Thyroid gland (tissue), 4 donors: ENCODE results near the gene SBK1. TPM values are rescaled to one million over a fixed set of nuclear protein-coding genes. Genes with fewer than 3 reads are reported as not detected.

ENCODE experiments used
- DNase-seq, 2 donors: peaks; one replicate each; pipeline ENCODE4 v3.0.0-alpha.2; 2019
- H3K27ac ChIP-seq, 3 donors: fragments of 200-600 bp; sonication (generic); 1 replicate in 2 of 3; 2 replicates in 1 of 3; pipeline ENCODE4 v1.5.1; 2016 to 2019; ENCODE audit warnings: mild to moderate bottlenecking in 1 of 3, moderate library complexity in 1 of 3
- H3K27me3 ChIP-seq: fragments of 200-600 bp; sonication (generic); one replicate; pipeline ENCODE4 v1.5.1; 2019
- H3K36me3 ChIP-seq, 2 donors: fragments of 200-600 bp; sonication (generic); one replicate each; pipeline ENCODE4 v1.5.1; 2016 to 2019
- H3K4me1 ChIP-seq, 2 donors: fragments of 200-600 bp; sonication (generic); one replicate each; pipeline ENCODE4 v1.5.1; 2017 to 2019
- H3K4me3 ChIP-seq, 3 donors: fragments of 200-600 bp; sonication (generic); replicated peaks in 1 of 3; 1 replicate in 2 of 3; 2 replicates in 1 of 3; pipeline ENCODE4 v1.5.1; 2016; ENCODE audit warnings: mild to moderate bottlenecking in 1 of 3
- H3K9me3 ChIP-seq: fragments of 200-600 bp; sonication (generic); one replicate; pipeline ENCODE4 v1.5.1; 2017
- CTCF ChIP-seq, 6 experiments: fragments of 200-600 bp in 3 of 6; fragments of 450-650 bp in 3 of 6; sonication (generic) in 3 of 6; IDR thresholded peaks; one replicate each; pipeline ENCODE4 v1.5.1; 2016 to 2019; ENCODE audit warnings: antibody characterized with exemption in 6 of 6, mild to moderate bottlenecking in 2 of 6, inconsistent platforms in 1 of 6, moderate library complexity in 1 of 6
- POLR2A ChIP-seq, 2 donors: fragments of 450-650 bp; IDR thresholded peaks; one replicate each; pipeline ENCODE4 v1.6.1; 2017; ENCODE audit warnings: antibody characterized with exemption in 2 of 2, mild to moderate bottlenecking in 2 of 2, moderate library complexity in 1 of 2
- WGBS, 2 donors: methylation state at CpG; one replicate each; pipeline ENCODE4 v1.1.5; 2017; 5-methylcytosine and 5-hydroxymethylcytosine counted together
- intact Hi-C: fragments of 100-400 bp; cut with DNase I; formaldehyde crosslinking; loops from one replicate; pipeline ENCODE4 v1.15.1; 2023
- total RNA-seq, 4 donors: library from RNA; depleted of rRNA; stranded (reverse); fragments of >200 nt; gene quantifications; one replicate each; pipeline ENCODE4 v1.2.3, GENCODE V29; 2016

The SBK1 gene
- total RNA-seq, 4 donors from 2014 or later: 2.8 to 6.8 (median 4.8) TPM

- DNase-seq: peak in 1 of 2 donors; percentile 29
- Histone ChIP-seq H3K27me3 (no peaks in the 10 kb centered on the region), H3K27ac (no peak overlapping the region), H3K36me3 (no peaks in the 10 kb centered on the region), H3K9me3 (no peaks in the 10 kb centered on the region), H3K4me3 (no peak overlapping the region), H3K4me1 (peaks cover 7 to 15% of the 10 kb centered on the region in 2 donors)
- WGBS, 2 donors: 46 to 59% methylated on average over 4 of the region's 4 CpGs
- intact Hi-C loops: no loop called here
- no peak for TF ChIP-seq CTCF (IDR thresholded peaks at IDR 0.05)
Observed at GRCh38 chr16:28261942-28262341, 30.4 kb upstream of the SBK1 start.

GRCh38 chr16:28263305-28263704, 29.0 kb upstream of the SBK1 start:
- no peak for DNase-seq
- H3K9me3 ChIP-seq: no peaks in the 10 kb centered on the region
- intact Hi-C loops: no loop called here
- H3K4me3 ChIP-seq: no peak overlapping the region
- 71% methylated on average over 6 of the region's 7 CpGs for WGBS, 2 donors
- H3K36me3 ChIP-seq: no peaks in the 10 kb centered on the region
- no peak overlapping the region for H3K27ac ChIP-seq
- peaks cover 6 to 12% of the 10 kb centered on the region in 2 donors for H3K4me1 ChIP-seq
- TF ChIP-seq CTCF (IDR thresholded peaks at IDR 0.05) (no peak), POLR2A (IDR thresholded peaks at IDR 0.05) (no peak)
- no peaks in the 10 kb centered on the region for H3K27me3 ChIP-seq

- no peak for TF ChIP-seq POLR2A (IDR thresholded peaks at IDR 0.05)
- no peak for TF ChIP-seq CTCF (IDR thresholded peaks at IDR 0.05)
- peak; percentile 49 to 59 for DNase-seq
- Histone ChIP-seq H3K27me3 (no peaks in the 10 kb centered on the region), H3K4me3 (no peak overlapping the region), H3K9me3 (no peaks in the 10 kb centered on the region), H3K4me1 (no peaks in the 10 kb centered on the region), H3K27ac (no peak overlapping the region), H3K36me3 (no peaks in the 10 kb centered on the region)
- 36 to 43% methylated on average over 14 of the region's 14 CpGs for WGBS, 2 donors
- intact Hi-C loops: no loop called here
Observed at GRCh38 chr16:28264656-28265055, 27.7 kb upstream of the SBK1 start.

GRCh38 chr16:28265822-28266221, 26.5 kb upstream of the SBK1 start:
- no peak for TF ChIP-seq POLR2A (IDR thresholded peaks at IDR 0.05)
- no peak for TF ChIP-seq CTCF (IDR thresholded peaks at IDR 0.05)
- Histone ChIP-seq H3K27ac (no peak overlapping the region), H3K36me3 (no peaks in the 10 kb centered on the region), H3K4me1 (no peaks in the 10 kb centered on the region), H3K27me3 (no peaks in the 10 kb centered on the region), H3K9me3 (no peaks in the 10 kb centered on the region), H3K4me3 (no peak overlapping the region)
- WGBS, 2 donors: 92 to 94% methylated on average over 5 of the region's 5 CpGs
- no peak for DNase-seq
- intact Hi-C loops: no loop called here

GRCh38 chr16:28267356-28267755, 25.0 kb upstream of the SBK1 start:
- Histone ChIP-seq H3K27me3 (no peaks in the 10 kb centered on the region), H3K9me3 (no peaks in the 10 kb centered on the region), H3K36me3 (no peaks in the 10 kb centered on the region), H3K4me1 (no peaks in the 10 kb centered on the region), H3K4me3 (no peak overlapping the region), H3K27ac (no peak overlapping the region)
- intact Hi-C loops: no loop called here
- DNase-seq: no peak
- WGBS, 2 donors: 59 to 63% methylated on average over 2 of the region's 2 CpGs
- TF ChIP-seq CTCF (IDR thresholded peaks at IDR 0.05) (no peak), POLR2A (IDR thresholded peaks at IDR 0.05) (no peak)
